H1 (cell line): ENCODE data around the gene VPS26A. TPM values are rescaled to one million over a fixed set of nuclear protein-coding genes. Genes with fewer than 3 reads are reported as not detected.

Experiments used
- CTCF ChIA-PET: fragments of 300-600 bp; sonication (Branson Sonifier 250); formaldehyde crosslinking; loops from one replicate; lab custom pipeline; 2021; ENCODE audit not compliant: partially characterized antibody; lab: Charles Lee
- POLR2A ChIA-PET: fragments of 300-600 bp; sonication (Branson Sonifier 250); formaldehyde crosslinking; loops from one replicate; lab custom pipeline; 2021; ENCODE audit warnings: inconsistent platforms; ENCODE audit not compliant: partially characterized antibody; lab: Charles Lee
- DNase-seq, 2 experiments: peaks; one replicate each; pipeline versions ENCODE4 v3.0.0 to v3.0.0-alpha.2; 2010 to 2022; ENCODE audit warnings: low spot score in 2 of 2, low read depth in 1 of 2, mixed read lengths in 1 of 2
- FAIRE-seq: peaks from 2 replicates; lab custom pipeline; 2011; peaks lifted over from hg19 to GRCh38; lab: Jason Lieb, UNC
- H2AFZ ChIP-seq: 2 replicates; pipeline ENCODE4 v1.8.1; 2012; ENCODE audit warnings: low read length, inconsistent platforms
- H2AK5ac ChIP-seq: 2 replicates; pipeline ENCODE4 v1.6.1; 2013; ENCODE audit warnings: low read depth, low read length
- H2BK120ac ChIP-seq: replicated peaks from 2 replicates; pipeline ENCODE3; 2013; ENCODE audit warnings: low read depth, low read length, inconsistent platforms
- H2BK12ac ChIP-seq: 2 replicates; pipeline ENCODE4 v1.6.1; 2013; ENCODE audit warnings: low read depth, low read length
- H2BK15ac ChIP-seq: 2 replicates; pipeline ENCODE4 v1.6.1; 2013; ENCODE audit warnings: low read length
- H2BK20ac ChIP-seq: 2 replicates; pipeline ENCODE4 v1.6.1; 2013; ENCODE audit warnings: low read length
- H2BK5ac ChIP-seq: 2 replicates; pipeline ENCODE4 v1.6.1; 2013; ENCODE audit warnings: low read depth, low read length
- H3K14ac ChIP-seq: 2 replicates; pipeline ENCODE4 v1.6.1; 2013; ENCODE audit warnings: inconsistent platforms; ENCODE audit not compliant: insufficient read length
- H3K18ac ChIP-seq: 2 replicates; pipeline ENCODE4 v1.6.1; 2013; ENCODE audit warnings: low read length; ENCODE audit errors: extremely low read depth
- H3K23ac ChIP-seq: 2 replicates; pipeline ENCODE4 v1.6.1; 2013; ENCODE audit warnings: inconsistent platforms; ENCODE audit not compliant: insufficient read length
- H3K23me2 ChIP-seq: 2 replicates; pipeline ENCODE4 v1.6.1; 2013; ENCODE audit warnings: low read depth, low read length
- H3K27ac ChIP-seq: 2 replicates; pipeline ENCODE4 v1.6.1; 2011; ENCODE audit warnings: low read depth, low read length, inconsistent platforms
- H3K27me3 ChIP-seq, 4 experiments: replicated peaks in 1 of 4; 1 replicate in 1 of 4; 2 replicates in 3 of 4; pipeline versions ENCODE4 v1.6.1 to v1.8.1; 2011 to 2013; ENCODE audit warnings: low read length in 3 of 4, mild to moderate bottlenecking in 3 of 4, inconsistent platforms in 2 of 4, mixed read lengths in 2 of 4, moderate library complexity in 1 of 4; ENCODE audit not compliant: control insufficient read depth in 3 of 4, insufficient read depth in 3 of 4; ENCODE audit errors: extremely low read depth in 1 of 4
- H3K36me3 ChIP-seq, 4 experiments: 2 replicates each; pipeline versions ENCODE4 v1.6.1 to v1.8.1; 2011 to 2013; ENCODE audit warnings: mild to moderate bottlenecking in 4 of 4, low read length in 3 of 4, moderate library complexity in 2 of 4, control low read depth in 1 of 4, inconsistent platforms in 1 of 4; ENCODE audit not compliant: insufficient read depth in 4 of 4, control insufficient read depth in 2 of 4
- H3K4ac ChIP-seq: replicated peaks from 2 replicates; pipeline ENCODE3; 2013; ENCODE audit warnings: low read length, low read depth, mixed read lengths, inconsistent platforms; ENCODE audit not compliant: insufficient read length
- H3K4me1 ChIP-seq, 4 experiments: replicated peaks in 1 of 4; 1 replicate in 1 of 4; 2 replicates in 3 of 4; pipeline versions ENCODE4 v1.6.1 to v1.8.1; 2011 to 2013; ENCODE audit warnings: low read length in 3 of 4, inconsistent platforms in 2 of 4, mixed read lengths in 1 of 4; ENCODE audit not compliant: insufficient read depth in 4 of 4, control insufficient read depth in 3 of 4
- H3K4me2 ChIP-seq, 2 experiments: 2 replicates each; pipeline versions ENCODE4 v1.6.1 to v1.8.1; 2011 to 2013; ENCODE audit warnings: low read depth in 2 of 2, low read length in 2 of 2, control low read depth in 1 of 2, inconsistent platforms in 1 of 2, mild to moderate bottlenecking in 1 of 2; ENCODE audit not compliant: insufficient read depth in 1 of 2
- H3K4me3 ChIP-seq, 4 experiments: fragments of 200-600, 300-600 bp in 1 of 4; sonication (generic), shearing (Covaris generic), sonication (Bioruptor Twin) in 1 of 4; 2 replicates each; pipeline versions ENCODE4 v1.5.1 to v1.8.1; 2011 to 2016; ENCODE audit warnings: low read length in 4 of 4, low read depth in 3 of 4, control low read depth in 2 of 4, inconsistent platforms in 2 of 4, mild to moderate bottlenecking in 2 of 4, mixed read lengths in 1 of 4, moderate library complexity in 1 of 4; ENCODE audit not compliant: insufficient read depth in 2 of 4; ENCODE audit errors: extremely low read depth in 1 of 4
- H3K56ac ChIP-seq: replicated peaks from 2 replicates; pipeline ENCODE3; 2013; ENCODE audit warnings: low read depth, mild to moderate bottlenecking, mixed read lengths, low read length, inconsistent platforms; ENCODE audit not compliant: insufficient read length
- H3K79me1 ChIP-seq: 2 replicates; pipeline ENCODE4 v1.6.1; 2013; ENCODE audit warnings: low read depth, low read length, control low read depth
- H3K79me2 ChIP-seq, 2 experiments: 2 replicates each; pipeline versions ENCODE4 v1.6.1 to v1.8.1; 2012 to 2013; ENCODE audit warnings: low read length in 2 of 2, mild to moderate bottlenecking in 2 of 2, inconsistent platforms in 1 of 2; ENCODE audit not compliant: insufficient read depth in 2 of 2, control insufficient read depth in 1 of 2
- H3K9ac ChIP-seq, 4 experiments: replicated peaks in 1 of 4; 1 replicate in 1 of 4; 2 replicates in 3 of 4; pipeline versions ENCODE4 v1.6.1 to v1.8.1; 2011 to 2013; ENCODE audit warnings: low read depth in 3 of 4, low read length in 3 of 4, control low read depth in 2 of 4, mild to moderate bottlenecking in 2 of 4, moderate library complexity in 2 of 4, inconsistent platforms in 1 of 4; ENCODE audit errors: extremely low read depth in 1 of 4
- H3K9me3 ChIP-seq, 2 experiments: 2 replicates each; pipeline versions ENCODE4 v1.6.1 to v1.8.1; 2012 to 2013; ENCODE audit warnings: mild to moderate bottlenecking in 2 of 2, moderate library complexity in 2 of 2, control low read depth in 1 of 2, inconsistent platforms in 1 of 2, low read depth in 1 of 2, low read length in 1 of 2, mixed read lengths in 1 of 2; ENCODE audit not compliant: insufficient read depth in 2 of 2
- H4K20me1 ChIP-seq, 2 experiments: replicated peaks in 1 of 2; 2 replicates each; pipeline versions ENCODE3 to v1.8.1; 2011 to 2013; ENCODE audit warnings: inconsistent platforms in 2 of 2, low read length in 2 of 2, mild to moderate bottlenecking in 1 of 2; ENCODE audit not compliant: insufficient read depth in 2 of 2, control insufficient read depth in 1 of 2
- H4K5ac ChIP-seq: 2 replicates; pipeline ENCODE4 v1.6.1; 2013; ENCODE audit warnings: low read length, low read depth, mixed read lengths, inconsistent platforms; ENCODE audit not compliant: insufficient read length
- H4K8ac ChIP-seq: 2 replicates; pipeline ENCODE4 v1.8.0; 2013; ENCODE audit warnings: mild to moderate bottlenecking, moderate library complexity, low read length, inconsistent platforms; ENCODE audit not compliant: insufficient read depth; ENCODE audit errors: extremely low read depth
- H4K91ac ChIP-seq: replicated peaks from 2 replicates; pipeline ENCODE3; 2013; ENCODE audit warnings: low read length, mixed read lengths, inconsistent platforms; ENCODE audit not compliant: insufficient read length
- BRCA1 ChIP-seq: IDR thresholded peaks from 2 replicates; pipeline ENCODE4 v1.6.1; 2012; ENCODE audit warnings: low read depth, low read length, improper control_type of control experiment
- CBX5 ChIP-seq: fragments of 300-800, 300-1000 bp; sonication (generic); IDR thresholded peaks from 2 replicates; pipeline ENCODE4 v1.7.1; 2016; ENCODE audit warnings: antibody characterized with exemption, low read length, low read depth
- CREB1 ChIP-seq: IDR thresholded peaks from 2 replicates; pipeline ENCODE4 v1.6.1; 2012; ENCODE audit warnings: inconsistent platforms
- NANOG ChIP-seq: IDR thresholded peaks from 2 replicates; pipeline ENCODE4 v1.6.1; 2011; ENCODE audit warnings: low read length, low read depth, mild to moderate bottlenecking, inconsistent platforms; ENCODE audit not compliant: insufficient read depth, poor library complexity, severe bottlenecking
- NRF1 ChIP-seq: IDR thresholded peaks from 2 replicates; pipeline ENCODE4 v1.6.1; 2011; ENCODE audit warnings: mild to moderate bottlenecking, low read depth, low read length, improper control_type of control experiment
- POLR2AphosphoS5 ChIP-seq: IDR thresholded peaks from 2 replicates; pipeline ENCODE4 v1.6.1; 2011; ENCODE audit warnings: low read depth, low read length
- RFX5 ChIP-seq: IDR thresholded peaks from 2 replicates; pipeline ENCODE4 v1.6.1; 2011; ENCODE audit warnings: low read depth, low read length, improper control_type of control experiment, borderline replicate concordance
- RNF2 ChIP-seq: fragments of 200-900, 300-1000 bp; sonication (generic); IDR thresholded peaks from 2 replicates; pipeline ENCODE4 v1.7.1; 2016; ENCODE audit warnings: borderline replicate concordance, low read depth, mild to moderate bottlenecking, antibody characterized with exemption, low read length; ENCODE audit not compliant: poor library complexity, severe bottlenecking; ENCODE audit errors: missing control alignments
- SAP30 ChIP-seq: fragments of 300-600 bp; sonication (generic); IDR thresholded peaks from 2 replicates; pipeline ENCODE4 v1.7.1; 2012; ENCODE audit warnings: low read length, moderate library complexity, mild to moderate bottlenecking, inconsistent platforms; ENCODE audit not compliant: insufficient read depth, insufficient replicate concordance
- SUZ12 ChIP-seq: fragments of 200-600 bp; sonication (generic); IDR thresholded peaks from 2 replicates; pipeline ENCODE4 v1.6.1; 2012; ENCODE audit warnings: mild to moderate bottlenecking, inconsistent platforms, low read length, moderate library complexity, mixed read lengths
- TAF1 ChIP-seq: IDR thresholded peaks from 2 replicates; pipeline ENCODE4 v1.6.1; 2011; ENCODE audit warnings: mild to moderate bottlenecking, low read depth, low read length
- YY1 ChIP-seq: IDR thresholded peaks from 2 replicates; pipeline ENCODE4 v1.6.1; 2011; ENCODE audit warnings: low read depth, mild to moderate bottlenecking, low read length
- ZNF274 ChIP-seq: IDR thresholded peaks from 2 replicates; pipeline ENCODE4 v1.7.0; 2012; ENCODE audit warnings: low read length, borderline replicate concordance; ENCODE audit errors: extremely low read depth
- WGBS, 2 experiments: shearing (Covaris generic) in 1 of 2; methylation state at CpG; one replicate each; pipeline versions ENCODE4 v1.1.6 to v1.1.7; 2013 to 2015; ENCODE audit warnings: low lambda C conversion rate in 2 of 2, mixed read lengths in 2 of 2, inconsistent platforms in 1 of 2, low coverage in 1 of 2, missing lambda C conversion rate in 1 of 2; ENCODE audit not compliant: insufficient replicate concordance in 2 of 2, insufficient coverage in 1 of 2, insufficient read length in 1 of 2; ENCODE audit errors: extremely low coverage in 1 of 2, missing lambda C conversion rate in 1 of 2; 5-methylcytosine and 5-hydroxymethylcytosine counted together
- polyA plus RNA-seq, 7 experiments: library from polyadenylated mRNA; depleted of rRNA in 3 of 7; stranded (reverse) in 5 of 7; unstranded in 2 of 7; fragments of >200 nt in 5 of 7; fragments of 200-250 nt in 2 of 7; gene quantifications; 1 replicate in 5 of 7; 2 replicates in 1 of 7; 4 replicates in 1 of 7; pipeline versions ENCODE4 v1.2.1 to v1.2.3, GENCODE V29; 2011 to 2013; ENCODE audit warnings: missing spikeins in 2 of 7, mixed read lengths in 2 of 7
- total RNA-seq: library from RNA; stranded (reverse); fragmentation: NEBNext Ultra II Directional; extraction: Animal tissue kit (Norgen Biotek cat#: 25700); gene quantifications from 2 replicates; pipeline ENCODE4 v1.2.1, GENCODE V29; 2021

The VPS26A gene
- total and polyA plus RNA-seq, 2 of the 8 experiments (the other 6 are each of a cell fraction or from before 2014, with no cell fraction given): 10.7 to 44.8 TPM

DNA sequence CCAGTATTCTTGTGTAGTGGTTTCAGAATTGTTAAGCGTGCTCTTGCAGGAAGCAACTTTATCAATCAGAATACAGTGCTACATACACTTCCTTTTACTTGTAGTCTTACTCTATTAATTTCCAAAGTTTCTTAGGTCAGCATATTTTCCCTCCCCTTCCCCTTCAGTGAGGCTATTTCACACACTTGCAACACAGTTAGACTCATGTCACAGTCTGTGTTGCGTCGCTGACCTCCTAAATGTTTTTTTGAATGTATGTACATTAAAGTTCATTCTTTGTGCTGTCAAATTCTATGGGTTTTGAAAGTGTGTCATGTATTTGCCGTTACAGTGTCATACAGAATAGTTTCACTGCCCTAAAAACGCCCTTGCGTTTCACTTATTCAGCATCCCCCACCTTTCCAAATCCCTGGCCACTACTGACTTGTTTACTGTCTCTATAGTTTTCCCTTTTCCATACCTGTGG is 90.7 kb downstream of the VPS26A start:
- Histone ChIP-seq H4K20me1 (no peaks in the 10 kb centered on the region), H2BK120ac (no peak overlapping the region), H2BK15ac (no peak overlapping the region), H3K79me1 (no peaks in the 10 kb centered on the region), H3K27ac (no peak overlapping the region), H3K79me2 (no peaks in the 10 kb centered on the region), H3K56ac (no peak overlapping the region), H3K4me1 (no peaks in the 10 kb centered on the region), H3K36me3 (no peaks in the 10 kb centered on the region), H3K23ac (no peak overlapping the region), H3K4me3 (no peak overlapping the region), H3K23me2 (no peaks in the 10 kb centered on the region), H2BK20ac (no peak overlapping the region), H3K4ac (no peak overlapping the region), H3K4me2 (no peak overlapping the region), H4K5ac (no peak overlapping the region), H3K18ac (no peak overlapping the region), H2BK12ac (no peak overlapping the region)
- DNase-seq (no peak), FAIRE-seq (no peak)
- ChIA-PET POLR2A (no interaction called here), CTCF (interaction anchor here (0.9 to 1.3 kb wide), 4 partner anchors 9 to 13 kb away, joined by 3 read pairs; no protein-coding TSS in a partner anchor)
- WGBS, 2 experiments: 91% methylated on average over 6 of the region's 6 CpGs; no CpG with 5 or more reads in 1 of the 2 experiments
- TF ChIP-seq BRCA1 (no peak), YY1 (no peak), ZNF274 (no peak), POLR2AphosphoS5 (no peak), CREB1 (no peak), RFX5 (no peak), NANOG (no peak), NRF1 (no peak), SUZ12 (no peak), RNF2 (no peak), CBX5 (no peak), SAP30 (no peak), TAF1 (no peak)
- TF ChIP-seq, all 59 proteins: peak for 0
- H3K9ac ChIP-seq: no peak overlapping the region
- no peak overlapping the region for H2BK5ac ChIP-seq
- no peak overlapping the region for H4K8ac ChIP-seq
- H3K14ac ChIP-seq: no peak overlapping the region
- no peaks in the 10 kb centered on the region for H3K27me3 ChIP-seq
- H2AFZ ChIP-seq: no peak overlapping the region
- no peak overlapping the region for H2AK5ac ChIP-seq
- H3K9me3 ChIP-seq: no peaks in the 10 kb centered on the region
- no peak overlapping the region for H4K91ac ChIP-seq
